DMS53 treated with DMSO at 0.1 percent for 48 hours (cell line): Measurements from ENCODE around the gene PHACTR1.
"Not testable (repeated sequence)": the region's sequence is repeated elsewhere in the genome, so short reads cannot be mapped to it uniquely, and the experiment has no call there.

Source experiments
- DNase-seq: peaks from one replicate; lab custom pipeline; 2025; ENCODE audit not compliant: unreplicated experiment; lab: John Stamatoyannopoulos, UW

Gene PHACTR1

GRCh38 chr6:13139119-13139518 is 422.6 kb downstream of the PHACTR1 start:
- no peak for DNase-seq

GRCh38 chr6:13140980-13141379 is 424.4 kb downstream of the PHACTR1 start:
- DNase-seq = no peak

- DNase-seq = no peak
Observed at GRCh38 chr6:13141387-13141786, 424.8 kb downstream of the PHACTR1 start.

GRCh38 chr6:13142611-13143010 is 426.0 kb downstream of the PHACTR1 start:
- no peak for DNase-seq

GRCh38 chr6:13146442-13146841 is 429.9 kb downstream of the PHACTR1 start:
- DNase-seq = no peak

- DNase-seq = no peak
Observed at GRCh38 chr6:13147376-13147775, 430.8 kb downstream of the PHACTR1 start.

GRCh38 chr6:13147782-13148181 is 431.2 kb downstream of the PHACTR1 start:
- no peak for DNase-seq

DNA sequence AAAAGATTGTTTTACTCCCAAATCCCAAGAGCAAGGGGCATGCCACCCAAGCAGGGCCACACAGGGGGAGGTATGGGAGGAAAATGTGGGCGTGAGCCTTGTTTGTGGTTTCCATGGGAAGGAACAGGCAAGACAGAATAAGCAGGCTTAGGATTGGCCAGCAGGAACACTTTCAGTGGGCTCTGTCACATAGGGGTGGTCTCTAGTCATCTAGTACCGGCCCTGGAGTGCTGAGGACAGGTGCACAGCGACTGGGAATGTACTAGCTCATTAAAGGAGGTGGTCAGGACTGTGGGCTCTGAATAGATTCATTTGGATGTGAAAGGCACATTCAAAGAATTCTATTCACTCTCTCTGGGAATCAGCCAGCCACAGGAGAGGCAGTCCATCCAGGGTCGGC is 436.2 kb downstream of the PHACTR1 start:
- no peak for DNase-seq

DNA sequence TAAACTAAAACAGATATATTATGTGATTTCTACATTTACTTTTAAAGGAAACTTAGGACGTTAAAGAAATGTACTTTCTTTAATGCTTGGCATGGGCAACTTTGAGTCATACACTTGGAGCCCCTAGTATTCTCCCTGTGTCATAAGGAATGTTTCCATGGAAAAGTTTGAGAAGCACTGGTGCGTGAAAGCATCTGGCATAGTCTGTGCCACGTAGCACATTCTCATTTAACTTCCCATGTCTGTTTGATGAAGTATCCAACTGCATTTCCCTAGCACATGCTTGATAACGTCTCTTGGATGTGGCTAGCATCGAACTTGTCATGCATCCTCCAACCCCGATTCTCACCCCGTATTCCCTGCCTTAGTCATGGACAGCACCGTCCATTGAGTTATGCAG is 439.8 kb downstream of the PHACTR1 start:
- DNase-seq = no peak

DNA sequence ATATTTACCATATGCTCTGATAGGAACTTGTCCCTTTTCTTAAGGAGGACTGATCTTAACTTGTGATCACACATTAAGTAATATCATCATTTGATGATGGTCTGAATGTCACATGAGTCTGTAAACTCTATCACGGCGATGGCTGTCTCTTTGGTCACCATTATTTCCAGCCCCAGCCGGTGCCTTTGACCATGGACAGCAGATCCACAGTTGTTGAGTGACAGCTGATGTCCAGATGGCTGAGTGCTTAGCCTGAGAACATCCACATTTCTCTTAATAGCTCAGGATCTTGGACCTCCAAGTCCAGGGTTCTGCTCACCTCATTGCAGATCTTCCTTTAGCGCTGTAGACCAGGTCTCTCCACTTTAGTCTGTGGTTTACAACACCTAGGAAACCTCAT is 440.7 kb downstream of the PHACTR1 start:
- DNase-seq = no peak

- no peak for DNase-seq
Observed at GRCh38 chr6:13159300-13159699, 442.7 kb downstream of the PHACTR1 start.

- not testable (repeated sequence) for DNase-seq
Observed at GRCh38 chr6:13159822-13160221, 443.3 kb downstream of the PHACTR1 start.

- no peak for DNase-seq
Observed at GRCh38 chr6:13163161-13163944, 446.8 kb downstream of the PHACTR1 start.

DNA sequence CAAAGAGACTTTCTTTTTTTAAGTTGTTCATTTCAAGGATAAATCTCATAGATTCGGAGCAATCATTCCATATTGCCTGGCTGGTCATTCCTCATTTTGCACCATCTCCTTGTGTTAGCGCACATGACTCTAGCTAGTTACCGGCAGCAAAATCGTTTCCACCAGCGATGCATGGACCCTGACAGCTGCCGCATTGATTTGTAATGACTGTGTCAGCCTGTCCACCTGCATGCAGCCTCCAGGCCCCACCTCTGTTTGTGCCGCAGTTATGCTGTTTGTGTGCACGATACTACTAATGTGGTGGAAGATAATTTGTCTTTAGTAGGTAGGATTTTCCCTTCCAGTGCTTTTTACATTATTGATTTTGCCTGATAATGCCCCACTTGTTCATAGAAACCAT is 447.7 kb downstream of the PHACTR1 start:
- no peak for DNase-seq

- no peak for DNase-seq
Observed at GRCh38 chr6:13165502-13166172, 449.1 kb downstream of the PHACTR1 start.

GRCh38 chr6:13166269-13166668 is 449.7 kb downstream of the PHACTR1 start:
- no peak for DNase-seq

DNA sequence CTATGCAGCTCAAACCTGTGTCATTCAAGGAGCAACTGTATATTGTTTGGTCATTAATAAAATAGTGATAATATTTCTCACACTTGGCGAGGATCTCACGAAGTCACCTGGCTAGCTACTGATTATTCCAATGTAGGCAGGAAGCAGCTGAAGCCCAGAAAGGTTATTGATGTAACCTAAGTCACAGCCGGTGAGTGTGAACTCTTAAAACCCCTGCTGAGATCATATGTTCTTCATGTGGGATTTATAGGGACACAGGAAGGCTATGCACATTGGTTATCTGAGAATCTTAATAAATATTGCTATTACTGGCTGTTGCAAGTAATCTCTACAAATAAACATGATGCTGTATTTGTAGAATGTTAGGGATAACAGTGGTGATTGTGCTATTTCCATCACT is 450.3 kb downstream of the PHACTR1 start:
- DNase-seq = no peak

- no peak for DNase-seq
Observed at GRCh38 chr6:13172291-13172690, 455.7 kb downstream of the PHACTR1 start.

DNA sequence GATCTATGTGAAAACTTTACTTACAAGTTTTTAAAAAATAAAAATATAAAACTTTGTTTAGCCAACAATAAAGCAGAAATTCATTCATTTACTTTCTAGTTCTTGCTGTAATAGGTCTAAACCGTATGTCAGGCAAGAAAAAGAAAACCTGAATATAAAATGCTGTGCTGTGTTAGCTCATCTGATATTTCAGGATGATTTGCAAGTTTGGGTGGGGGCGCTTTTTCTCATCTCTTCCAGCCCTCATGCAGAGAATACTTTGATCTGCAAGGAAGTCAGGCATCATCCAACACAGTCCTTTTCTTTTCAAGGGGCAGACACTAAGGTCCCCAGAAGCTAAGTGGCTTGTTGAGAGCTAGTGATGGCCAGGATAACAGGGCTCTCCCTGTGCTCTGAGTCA is 458.5 kb downstream of the PHACTR1 start:
- no peak for DNase-seq

DNA sequence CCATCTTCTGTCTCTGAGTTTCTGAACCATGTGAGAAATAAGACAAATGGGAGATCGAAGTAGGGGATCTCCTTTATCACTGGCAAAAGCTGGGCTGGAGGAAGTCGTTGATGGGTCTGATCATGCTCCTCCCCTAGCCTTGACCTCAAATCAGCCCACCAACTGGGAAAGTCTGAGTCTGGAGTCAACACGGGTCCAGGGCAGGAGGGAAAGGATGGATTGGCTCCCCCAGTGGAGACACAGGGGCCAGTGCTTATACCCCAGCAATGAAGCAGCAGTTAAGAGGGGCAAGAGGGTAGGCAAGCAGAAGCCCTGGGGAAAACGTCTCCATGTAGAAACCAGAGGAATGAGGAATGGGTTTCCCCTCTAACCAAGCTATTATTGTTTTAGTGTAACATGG is 459.2 kb downstream of the PHACTR1 start:
- no peak for DNase-seq

- DNase-seq = no peak
Observed at GRCh38 chr6:13177664-13178063, 461.1 kb downstream of the PHACTR1 start.

- no peak for DNase-seq
Observed at GRCh38 chr6:13178107-13178506, 461.5 kb downstream of the PHACTR1 start.

- no peak for DNase-seq
Observed at GRCh38 chr6:13180538-13180937, 464.0 kb downstream of the PHACTR1 start.
